HG02763 (cell line): ENCODE measurements around the gene CFHR3.
"Not testable (repeated sequence)": the region's sequence is repeated elsewhere in the genome, so short reads cannot be mapped to it uniquely, and the experiment has no call there.

Experiments used
- ATAC-seq: cut with Tn5 transposase; IDR thresholded peaks from one replicate; pipeline ENCODE4 v1.9.1; 2021; ENCODE audit warnings: mild to moderate bottlenecking, moderate library complexity; ENCODE audit not compliant: unreplicated experiment

CFHR3 gene

GRCh38 chr1:196774603-196775002 is at the start of gene CFHR3:
Gene CFHR3 (plus strand): TSS chr1:196774840. CDS start chr1:196774887, 47 bp downstream.
- ATAC-seq, result no peak

- ATAC-seq, result no peak
These were observed 42.1 kb upstream of the CFHR3 start for GRCh38 chr1:196732526-196732925.

- ATAC-seq, result no peak
These were observed 41.3 kb upstream of the CFHR3 start for GRCh38 chr1:196733091-196733970.

- ATAC-seq, result no peak
These were observed 40.6 kb upstream of the CFHR3 start for GRCh38 chr1:196734006-196734405.

GRCh38 chr1:196734460-196734859 is 40.2 kb upstream of the CFHR3 start:
- no peak for ATAC-seq

GRCh38 chr1:196738730-196739129 is 35.9 kb upstream of the CFHR3 start:
- no peak for ATAC-seq

- not testable (repeated sequence) for ATAC-seq
These were observed 31.4 kb upstream of the CFHR3 start for GRCh38 chr1:196743244-196743643.

- not testable (repeated sequence) for ATAC-seq
These were observed 9.5 kb upstream of the CFHR3 start for GRCh38 chr1:196765019-196765740.

GRCh38 chr1:196769823-196770222 is 4.8 kb upstream of the CFHR3 start:
- not testable (repeated sequence) for ATAC-seq

GRCh38 chr1:196773713-196774112 is 927 bp upstream of the CFHR3 start:
- ATAC-seq, result no peak

- no peak for ATAC-seq
These were observed 465 bp upstream of the CFHR3 start for GRCh38 chr1:196774175-196774574.

- ATAC-seq, result no peak
These were observed 3.0 kb downstream of the CFHR3 start for GRCh38 chr1:196777603-196778002.

GRCh38 chr1:196779093-196779492 is 4.5 kb downstream of the CFHR3 start:
- no peak for ATAC-seq

- not testable (repeated sequence) for ATAC-seq
These were observed 16.6 kb downstream of the CFHR3 start for GRCh38 chr1:196791252-196791651.

GRCh38 chr1:196794103-196794502 is 19.5 kb downstream of the CFHR3 start:
- ATAC-seq, result not testable (repeated sequence)

GRCh38 chr1:196797891-196798290 is 23.3 kb downstream of the CFHR3 start:
- ATAC-seq, result no peak

GRCh38 chr1:196801920-196802319 is 27.3 kb downstream of the CFHR3 start:
- not testable (repeated sequence) for ATAC-seq

GRCh38 chr1:196808529-196809235 is 34.0 kb downstream of the CFHR3 start:
- no peak for ATAC-seq

GRCh38 chr1:196817442-196817841 is 42.8 kb downstream of the CFHR3 start:
- ATAC-seq, result not testable (repeated sequence)

- ATAC-seq, result not testable (repeated sequence)
These were observed 44.9 kb downstream of the CFHR3 start, which contains the start of gene CFHR1 for GRCh38 chr1:196819531-196819930. Gene CFHR1 (plus strand): TSS chr1:196819731. CDS start chr1:196819845, 114 bp downstream.

- not testable (repeated sequence) for ATAC-seq
These were observed 53.2 kb downstream of the CFHR3 start for GRCh38 chr1:196827860-196828259.
